OCI-LY3 (cell line): ENCODE results near the gene TP53I11.

Experiments
- H2AFZ ChIP-seq: fragments of 200-600, 300-600 bp; shearing (Covaris generic); 2 replicates; pipeline ENCODE4 v1.6.0; 2014; ENCODE audit warnings: antibody characterized with exemption, low read depth, low read length
- H3K27ac ChIP-seq: fragments of 200-600, 300-600 bp; sonication (generic); 2 replicates; pipeline ENCODE4 v1.5.1; 2014; ENCODE audit warnings: mild to moderate bottlenecking, low read length, moderate library complexity, mixed read lengths
- H3K27me3 ChIP-seq: fragments of 200-600, 300-600 bp; sonication (generic); 2 replicates; pipeline ENCODE4 v1.6.1; 2014; ENCODE audit warnings: low read depth, low read length, mixed read lengths
- H3K36me3 ChIP-seq: fragments of 200-600, 300-600 bp; sonication (generic); replicated peaks from 2 replicates; pipeline ENCODE3; 2014; ENCODE audit warnings: low read depth, low read length, mixed read lengths
- H3K4me1 ChIP-seq: fragments of 300-600, 200-600 bp; sonication (generic); 2 replicates; pipeline ENCODE4 v1.6.1; 2014; ENCODE audit warnings: low read length, mixed read lengths
- H3K4me2 ChIP-seq: fragments of 200-600, 300-600 bp; sonication (generic); 2 replicates; pipeline ENCODE4 v1.6.1; 2014; ENCODE audit warnings: low read length, mixed read lengths
- H3K4me3 ChIP-seq: fragments of 300-600, 200-600 bp; sonication (generic); 2 replicates; pipeline ENCODE4 v1.5.1; 2014; ENCODE audit warnings: antibody characterized with exemption, mild to moderate bottlenecking, low read length, moderate library complexity
- H3K79me2 ChIP-seq: fragments of 300-600, 200-600 bp; shearing (Covaris generic); 2 replicates; pipeline ENCODE4 v1.6.1; 2014; ENCODE audit warnings: mild to moderate bottlenecking, low read length, mixed read lengths
- H3K9ac ChIP-seq: fragments of 300-600, 200-600 bp; shearing (Covaris generic); 2 replicates; pipeline ENCODE4 v1.6.0; 2014; ENCODE audit warnings: mild to moderate bottlenecking, low read length, moderate library complexity
- H3K9me3 ChIP-seq: fragments of 200-600, 300-600 bp; shearing (Covaris generic); 2 replicates; pipeline ENCODE4 v1.6.1; 2014; ENCODE audit warnings: low read length, mixed read lengths; ENCODE audit not compliant: insufficient read depth
- H4K20me1 ChIP-seq: fragments of 200-600, 300-600 bp; sonication (generic); 2 replicates; pipeline ENCODE4 v1.6.1; 2016; ENCODE audit warnings: low read length, mixed read lengths; ENCODE audit not compliant: insufficient read depth
- CTCF ChIP-seq: fragments of 200-600, 300-600 bp; sonication (generic); IDR thresholded peaks from 2 replicates; pipeline ENCODE4 v1.5.1; 2014; ENCODE audit warnings: antibody characterized with exemption, low read length, low read depth
- EZH2phosphoT487 ChIP-seq: fragments of 200-600 bp; shearing (Covaris generic); IDR thresholded peaks from 2 replicates; pipeline ENCODE4 v1.6.1; 2018; ENCODE audit warnings: antibody characterized with exemption, mixed run types, low read depth

Gene TP53I11

GRCh38 chr11:44928144-44928543 is 22.5 kb downstream of the TP53I11 start:
- H3K4me1 ChIP-seq = peaks cover 13% of the 10 kb centered on the region
- no peak for TF ChIP-seq EZH2phosphoT487
- no peak for TF ChIP-seq CTCF
- peak overlapping the region; percentile 84; the same call in 1 of the 2 replicates for H3K4me2 ChIP-seq
- H4K20me1 ChIP-seq = no peaks in the 10 kb centered on the region
- no peaks in the 10 kb centered on the region for H3K79me2 ChIP-seq
- no peak overlapping the region for H3K4me3 ChIP-seq
- no peak overlapping the region for H3K27ac ChIP-seq
- H3K36me3 ChIP-seq = no peaks in the 10 kb centered on the region
- H3K9me3 ChIP-seq = no peaks in the 10 kb centered on the region
- H2AFZ ChIP-seq = no peak overlapping the region
- no peaks in the 10 kb centered on the region for H3K27me3 ChIP-seq
- no peak overlapping the region for H3K9ac ChIP-seq

- Histone ChIP-seq H3K27ac (no peak overlapping the region), H3K36me3 (no peaks in the 10 kb centered on the region), H3K27me3 (no peaks in the 10 kb centered on the region), H3K9ac (peak overlapping the region; percentile 15; the same call in 1 of the 2 replicates), H2AFZ (no peak overlapping the region), H3K9me3 (no peaks in the 10 kb centered on the region), H3K79me2 (no peaks in the 10 kb centered on the region), H4K20me1 (no peaks in the 10 kb centered on the region), H3K4me1 (peaks cover 13% of the 10 kb centered on the region), H3K4me2 (peak overlapping the region; percentile 84), H3K4me3 (peak overlapping the region; percentile 67)
- TF ChIP-seq CTCF = peak; percentile 97
- no peak for TF ChIP-seq EZH2phosphoT487
These were observed 23.5 kb downstream of the TP53I11 start for GRCh38 chr11:44927174-44927661.

- peaks cover 13% of the 10 kb centered on the region for H3K4me1 ChIP-seq
- H4K20me1 ChIP-seq = no peaks in the 10 kb centered on the region
- no peak overlapping the region for H2AFZ ChIP-seq
- no peaks in the 10 kb centered on the region for H3K79me2 ChIP-seq
- H3K4me2 ChIP-seq = no peak overlapping the region
- TF ChIP-seq CTCF (no peak), EZH2phosphoT487 (no peak)
- H3K4me3 ChIP-seq = no peak overlapping the region
- H3K27ac ChIP-seq = no peak overlapping the region
- no peaks in the 10 kb centered on the region; the same call in 1 of the 2 replicates for H3K27me3 ChIP-seq
- H3K36me3 ChIP-seq = no peaks in the 10 kb centered on the region
- H3K9me3 ChIP-seq = no peaks in the 10 kb centered on the region
- no peak overlapping the region for H3K9ac ChIP-seq
These were observed 24.6 kb downstream of the TP53I11 start for GRCh38 chr11:44926036-44926435.

- H3K9me3 ChIP-seq = no peaks in the 10 kb centered on the region
- peaks cover 13% of the 10 kb centered on the region for H3K4me1 ChIP-seq
These were observed 26.9 kb downstream of the TP53I11 start for GRCh38 chr11:44923806-44924205.

More at GRCh38 chr11:44923806-44924205, 26.9 kb downstream of the TP53I11 start:
- Histone ChIP-seq H3K9ac (no peak overlapping the region), H3K36me3 (no peaks in the 10 kb centered on the region), H3K79me2 (no peaks in the 10 kb centered on the region), H3K27ac (no peak overlapping the region), H2AFZ (no peak overlapping the region), H3K4me2 (no peak overlapping the region), H4K20me1 (no peaks in the 10 kb centered on the region), H3K27me3 (no peaks in the 10 kb centered on the region; the same call in 1 of the 2 replicates), H3K4me3 (no peak overlapping the region)
- TF ChIP-seq CTCF (no peak), EZH2phosphoT487 (no peak)
